HPDE6-E6E7 (cell line): Measurements from ENCODE around the gene SHANK2.
A peak's percentile ranks its signal among the peaks of the same experiment; 100 is the strongest.
"Not testable (repeated sequence)": the region's sequence is repeated elsewhere in the genome, so short reads cannot be mapped to it uniquely, and the experiment has no call there.

Source experiments
- DNase-seq: peaks from one replicate; pipeline ENCODE4 v3.0.0; 2011; ENCODE audit warnings: missing footprints; ENCODE audit errors: extremely low spot score

SHANK2 gene

GRCh38 chr11:71245601-71246391 lies 6.6 kb downstream of the SHANK2 start:
- DNase-seq, result no peak

- no peak for DNase-seq
Observed at GRCh38 chr11:71244116-71244810, 8.1 kb downstream of the SHANK2 start.

GRCh38 chr11:71242391-71242790 lies 10.0 kb downstream of the SHANK2 start:
- DNase-seq, result no peak

- DNase-seq, result no peak
Observed at GRCh38 chr11:71241721-71242259, 10.6 kb downstream of the SHANK2 start.

- DNase-seq, result peak; percentile 63
Observed at GRCh38 chr11:71240865-71241691, 11.3 kb downstream of the SHANK2 start.

- DNase-seq, result no peak
Observed at GRCh38 chr11:71240061-71240690, 12.2 kb downstream of the SHANK2 start.

GRCh38 chr11:71239581-71239980 lies 12.8 kb downstream of the SHANK2 start:
- no peak for DNase-seq

GRCh38 chr11:71238941-71239340 lies 13.4 kb downstream of the SHANK2 start:
- DNase-seq, result no peak

- DNase-seq, result no peak
Observed at GRCh38 chr11:71238285-71238875, 14.0 kb downstream of the SHANK2 start.

GRCh38 chr11:71237853-71238252 lies 14.5 kb downstream of the SHANK2 start:
- no peak for DNase-seq

- DNase-seq, result no peak
Observed at GRCh38 chr11:71236836-71237475, 15.4 kb downstream of the SHANK2 start.

- no peak for DNase-seq
Observed at GRCh38 chr11:71235719-71236118, 16.7 kb downstream of the SHANK2 start.

GRCh38 chr11:71233896-71234852 lies 18.2 kb downstream of the SHANK2 start:
- DNase-seq, result not testable (repeated sequence)

- no peak for DNase-seq
Observed at GRCh38 chr11:71232364-71232763, 20.0 kb downstream of the SHANK2 start.

GRCh38 chr11:71228961-71229360 lies 23.4 kb downstream of the SHANK2 start:
- DNase-seq, result no peak

GRCh38 chr11:71227058-71227659 lies 25.2 kb downstream of the SHANK2 start:
- DNase-seq, result no peak

GRCh38 chr11:71223671-71224660 lies 28.4 kb downstream of the SHANK2 start:
- DNase-seq, result no peak

- DNase-seq, result no peak
Observed at GRCh38 chr11:71223081-71223405, 29.3 kb downstream of the SHANK2 start.
